Naive thymus-derived CD8-positive, alpha-beta T cell (primary cell): ENCODE results near the gene LSM4. TPM values are rescaled to one million over a fixed set of nuclear protein-coding genes. Genes with fewer than 3 reads are reported as not detected.

Experiments
- ATAC-seq, 2 donors: fragments of 150-1000 bp; cut with Tn5 transposase in 1 of 2; sonication (Bioruptor Pico), chemical (Tn5 transposase) in 1 of 2; 1 replicate in 1 of 2; 2 replicates in 1 of 2; pipeline ENCODE4 v1.10.0; 2021; ENCODE audit warnings: mild to moderate bottlenecking in 2 of 2, moderate library complexity in 2 of 2
- POLR2A ChIA-PET: fragments of 350-600 bp; sonication (Branson Sonifier 250); formaldehyde crosslinking; loops from one replicate; lab custom pipeline; 2021; ENCODE audit warnings: antibody characterized with exemption; lab: Charles Lee
- DNase-seq, 10 donors: peaks; one replicate each; pipeline versions ENCODE4 v3.0.0 to v3.0.0-alpha.2; 2020 to 2022
- H3K27ac Mint-ChIP-seq, 10 donors: one replicate each; pipeline ENCODE4 v1.8.0; 2020 to 2022; ENCODE audit warnings: mild to moderate bottlenecking in 10 of 10, mixed read lengths in 10 of 10, moderate library complexity in 4 of 10, inconsistent platforms in 1 of 10
- H3K27me3 Mint-ChIP-seq, 5 donors: one replicate each; pipeline ENCODE4 v1.8.0; 2021 to 2022; ENCODE audit warnings: mixed read lengths in 5 of 5
- H3K36me3 Mint-ChIP-seq, 3 donors: one replicate each; pipeline ENCODE4 v1.8.0; 2020 to 2022; ENCODE audit warnings: mixed read lengths in 3 of 3, mild to moderate bottlenecking in 2 of 3, inconsistent platforms in 1 of 3
- H3K4me1 Mint-ChIP-seq, 4 donors: one replicate each; pipeline ENCODE4 v1.8.0; 2021 to 2022; ENCODE audit warnings: mixed read lengths in 4 of 4
- H3K4me3 Mint-ChIP-seq, 10 donors: one replicate each; pipeline ENCODE4 v1.8.0; 2020 to 2022; ENCODE audit warnings: mild to moderate bottlenecking in 10 of 10, mixed read lengths in 10 of 10, moderate library complexity in 6 of 10, inconsistent platforms in 1 of 10
- H3K9me3 Mint-ChIP-seq, 9 donors: one replicate each; pipeline ENCODE4 v1.8.0; 2020 to 2022; ENCODE audit warnings: mixed read lengths in 9 of 9, mild to moderate bottlenecking in 3 of 9, inconsistent platforms in 1 of 9, moderate library complexity in 1 of 9
- polyA plus RNA-seq, 3 donors: library from polyadenylated mRNA; unstranded; fragments of 300-500 nt; fragmentation: Illumina TruSeq; gene quantifications; one replicate each; pipeline ENCODE4 v1.2.3, GENCODE V29; 2021
- total RNA-seq, 8 experiments: library from RNA in 2 of 8; stranded (reverse) in 2 of 8; gene quantifications; one replicate each; pipeline ENCODE4 v1.2.3 and lab custom pipeline; 2021 to 2026

LSM4 gene
- total and polyA plus RNA-seq, 5 experiments from 2014 or later = 82.1 to 198 (median 162) TPM

- no peak for DNase-seq
- Mint-ChIP-seq H3K9me3 (peaks cover 0 to 10% (median 0%) of the 10 kb centered on the region in 9 donors), H3K27ac (peak overlapping the region in 9 of 10 donors; percentile 8 to 97 (median 76)), H3K4me3 (no peak overlapping the region), H3K4me1 (peaks cover 17 to 49% (median 36%) of the 10 kb centered on the region in 4 donors), H3K27me3 (peaks cover 0 to 1% (median 0%) of the 10 kb centered on the region in 5 donors), H3K36me3 (no peaks in the 10 kb centered on the region)
- ATAC-seq = no peak
- POLR2A ChIA-PET = interaction anchor here (0.6 to 1.2 kb wide), 3 partner anchors 11 to 32 kb away, joined by 3 read pairs; partner anchors contain the start of gene JUND
Observed at GRCh38 chr19:18297308-18297707, 25.6 kb downstream of the LSM4 start.

- Mint-ChIP-seq H3K9me3 (peaks cover 0 to 10% (median 0%) of the 10 kb centered on the region in 9 donors), H3K36me3 (no peaks in the 10 kb centered on the region), H3K27me3 (peaks cover 0 to 1% (median 0%) of the 10 kb centered on the region in 5 donors), H3K4me1 (peaks cover 25 to 54% (median 51%) of the 10 kb centered on the region in 4 donors), H3K27ac (peak overlapping the region in 8 of 10 donors; percentile 97 to 100 (median 98)), H3K4me3 (peak overlapping the region in 3 of 10 donors; percentile 28 to 94 (median 73))
- POLR2A ChIA-PET = interaction anchor here (1.0 to 23.0 kb wide), 3 partner anchors 10 to 21 kb away, joined by 3 to 2305 read pairs (median 229); partner anchors contain the start of genes JUND and LSM4
- ATAC-seq = no peak
- DNase-seq = no peak
Observed at GRCh38 chr19:18295034-18295451, 27.8 kb downstream of the LSM4 start.

GRCh38 chr19:18294467-18294864 lies 28.4 kb downstream of the LSM4 start:
- Mint-ChIP-seq H3K27me3 (peaks cover 0 to 1% (median 0%) of the 10 kb centered on the region in 5 donors), H3K4me3 (peak overlapping the region; percentile 48 to 94 (median 72))

GRCh38 chr19:18293642-18294466 lies 29.0 kb downstream of the LSM4 start:
- Mint-ChIP-seq H3K27ac (peak overlapping the region; percentile 92 to 100 (median 97)), H3K36me3 (no peaks in the 10 kb centered on the region), H3K4me1 (peaks cover 29 to 64% (median 59%) of the 10 kb centered on the region in 4 donors), H3K9me3 (peaks cover 0 to 10% (median 0%) of the 10 kb centered on the region in 9 donors), H3K4me3 (peak overlapping the region; percentile 56 to 96 (median 85)), H3K27me3 (peaks cover 0 to 1% (median 0%) of the 10 kb centered on the region in 5 donors)
- no peak for DNase-seq
- no peak for ATAC-seq
- POLR2A ChIA-PET = interaction anchor here (0.6 to 23.0 kb wide), 7 partner anchors 9 to 1524 kb away, joined by 3 to 2305 read pairs (median 5); partner anchors contain the start of genes JUND, LSM4 and RAB3A

More at GRCh38 chr19:18294467-18294864, 28.4 kb downstream of the LSM4 start:
- peaks cover 0 to 10% (median 0%) of the 10 kb centered on the region in 9 donors for H3K9me3 Mint-ChIP-seq
- ATAC-seq (peak; percentile 64 to 73), DNase-seq (peak; percentile 75 to 98 (median 88))
- peak overlapping the region; percentile 89 to 100 (median 97) for H3K27ac Mint-ChIP-seq
- H3K36me3 Mint-ChIP-seq = no peaks in the 10 kb centered on the region
- POLR2A ChIA-PET = interaction anchor here (0.6 to 23.0 kb wide), 4 partner anchors 9 to 1523 kb away, joined by 3 to 2305 read pairs (median 116); partner anchors contain the start of genes JUND and LSM4
- peaks cover 29 to 60% (median 57%) of the 10 kb centered on the region in 4 donors for H3K4me1 Mint-ChIP-seq

GRCh38 chr19:18292810-18293641 lies 29.9 kb downstream of the LSM4 start:
- H3K36me3 Mint-ChIP-seq = no peaks in the 10 kb centered on the region
- POLR2A ChIA-PET = interaction anchor here (0.6 to 23.0 kb wide), 7 partner anchors 9 to 269 kb away, joined by 3 to 2305 read pairs (median 5); partner anchors contain the start of genes JUND, LSM4 and RAB3A
- DNase-seq (no peak), ATAC-seq (no peak)
- peaks cover 0 to 1% (median 0%) of the 10 kb centered on the region in 5 donors for H3K27me3 Mint-ChIP-seq
- H3K27ac Mint-ChIP-seq = peak overlapping the region; percentile 92 to 100 (median 97)
- H3K4me1 Mint-ChIP-seq = peaks cover 29 to 65% (median 62%) of the 10 kb centered on the region in 4 donors
- peak overlapping the region; percentile 56 to 96 (median 91) for H3K4me3 Mint-ChIP-seq
- peaks cover 0 to 10% (median 0%) of the 10 kb centered on the region in 9 donors for H3K9me3 Mint-ChIP-seq

- H3K27me3 Mint-ChIP-seq = peaks cover 0 to 1% (median 0%) of the 10 kb centered on the region in 5 donors
- peaks cover 29 to 65% (median 60%) of the 10 kb centered on the region in 4 donors for H3K4me1 Mint-ChIP-seq
- no peaks in the 10 kb centered on the region for H3K36me3 Mint-ChIP-seq
- H3K9me3 Mint-ChIP-seq = peaks cover 0 to 10% (median 0%) of the 10 kb centered on the region in 9 donors
- H3K4me3 Mint-ChIP-seq = peak overlapping the region; percentile 80 to 96 (median 92)
- POLR2A ChIA-PET = interaction anchor here (1.3 to 23.0 kb wide), 6 partner anchors 8 to 137 kb away, joined by 3 to 2305 read pairs (median 8); partner anchors contain the start of genes JUND, LSM4 and RAB3A
- ATAC-seq = peak in 1 of 2 donors; percentile 2
- DNase-seq = peak in 5 of 10 donors; percentile 21 to 50 (median 44)
- H3K27ac Mint-ChIP-seq = peak overlapping the region; percentile 60 to 100 (median 97)
Observed at GRCh38 chr19:18292462-18292809, 30.4 kb downstream of the LSM4 start.

- H3K36me3 Mint-ChIP-seq = no peaks in the 10 kb centered on the region
- DNase-seq (peak; percentile 71 to 91 (median 81)), ATAC-seq (peak; percentile 38 to 50)
- H3K27ac Mint-ChIP-seq = peak overlapping the region; percentile 93 to 100 (median 97)
- peaks cover 0 to 10% (median 0%) of the 10 kb centered on the region in 9 donors for H3K9me3 Mint-ChIP-seq
- H3K27me3 Mint-ChIP-seq = peaks cover 0 to 1% (median 0%) of the 10 kb centered on the region in 5 donors
- H3K4me3 Mint-ChIP-seq = peak overlapping the region; percentile 80 to 96 (median 92)
- POLR2A ChIA-PET = interaction anchor here (1.5 to 23.0 kb wide), 5 partner anchors 7 to 96 kb away, joined by 3 to 2305 read pairs (median 10); partner anchors contain the start of genes JUND, LSM4 and RAB3A
- H3K4me1 Mint-ChIP-seq = peaks cover 31 to 67% (median 60%) of the 10 kb centered on the region in 4 donors
Observed at GRCh38 chr19:18291590-18292461, 31.1 kb downstream of the LSM4 start.

GRCh38 chr19:18291019-18291524 lies 31.8 kb downstream of the LSM4 start:
- H3K4me1 Mint-ChIP-seq = peaks cover 33 to 71% (median 63%) of the 10 kb centered on the region in 4 donors
- no peaks in the 10 kb centered on the region for H3K36me3 Mint-ChIP-seq
- ATAC-seq (peak in 1 of 2 donors; percentile 0), DNase-seq (peak in 2 of 10 donors; percentile 26 to 43)
- peak overlapping the region; percentile 91 to 100 (median 97) for H3K27ac Mint-ChIP-seq
- POLR2A ChIA-PET = interaction anchor here (5.6 to 23.0 kb wide), 2 partner anchors 11 to 25 kb away, joined by 229 to 2305 read pairs; partner anchors contain the start of genes JUND and LSM4
- H3K4me3 Mint-ChIP-seq = peak overlapping the region; percentile 80 to 96 (median 92)
- H3K9me3 Mint-ChIP-seq = peaks cover 0 to 8% (median 0%) of the 10 kb centered on the region in 9 donors
- peaks cover 0 to 1% (median 0%) of the 10 kb centered on the region in 5 donors for H3K27me3 Mint-ChIP-seq

GRCh38 chr19:18290302-18291018 lies 32.4 kb downstream of the LSM4 start:
- ATAC-seq (peak; percentile 39), DNase-seq (peak; percentile 61 to 92 (median 79))

More at GRCh38 chr19:18290302-18291018, 32.4 kb downstream of the LSM4 start:
- Mint-ChIP-seq H3K4me3 (peak overlapping the region; percentile 80 to 96 (median 92)), H3K9me3 (peaks cover 0 to 2% (median 0%) of the 10 kb centered on the region in 9 donors), H3K27ac (peak overlapping the region; percentile 91 to 100 (median 97)), H3K4me1 (peaks cover 35 to 70% (median 65%) of the 10 kb centered on the region in 4 donors), H3K36me3 (no peaks in the 10 kb centered on the region), H3K27me3 (peaks cover 0 to 1% (median 0%) of the 10 kb centered on the region in 5 donors)
- POLR2A ChIA-PET = interaction anchor here (5.6 to 23.0 kb wide), 2 partner anchors 10 to 26 kb away, joined by 229 to 2305 read pairs; partner anchors contain the start of genes JUND and LSM4
